Spleen (tissue), 11 donors: Measurements from ENCODE around the gene DSG3. TPM values are rescaled to one million over a fixed set of nuclear protein-coding genes. Genes with fewer than 3 reads are reported as not detected.

ENCODE experiments used
- DNase-seq: peaks from one replicate; pipeline ENCODE4 v3.0.0-alpha.2; 2020
- H3K27ac ChIP-seq, 8 donors: fragments of 200-600 bp; sonication (generic) in 7 of 8; 1 replicate in 4 of 8; 2 replicates in 4 of 8; pipeline versions ENCODE4 v1.5.0 to v1.8.0; 2016 to 2021; ENCODE audit warnings: inconsistent platforms in 4 of 8, mild to moderate bottlenecking in 4 of 8, moderate library complexity in 1 of 8
- H3K27me3 ChIP-seq, 7 donors: fragments of 200-600 bp; sonication (generic) in 6 of 7; replicated peaks in 1 of 7; 1 replicate in 4 of 7; 2 replicates in 3 of 7; pipeline versions ENCODE4 v1.5.0 to v1.8.0; 2016 to 2021; ENCODE audit warnings: inconsistent platforms in 3 of 7, mild to moderate bottlenecking in 1 of 7
- H3K36me3 ChIP-seq, 6 donors: fragments of 200-600 bp; sonication (generic) in 5 of 6; 1 replicate in 4 of 6; 2 replicates in 2 of 6; pipeline versions ENCODE4 v1.5.0 to v1.8.0; 2016 to 2021; ENCODE audit warnings: inconsistent platforms in 2 of 6
- H3K4me1 ChIP-seq, 6 donors: fragments of 200-600 bp; sonication (generic) in 5 of 6; 1 replicate in 3 of 6; 2 replicates in 3 of 6; pipeline versions ENCODE4 v1.5.0 to v1.8.0; 2016 to 2021; ENCODE audit warnings: inconsistent platforms in 3 of 6
- H3K4me3 ChIP-seq, 8 donors: fragments of 200-600 bp; sonication (generic) in 7 of 8; 1 replicate in 4 of 8; 2 replicates in 4 of 8; pipeline versions ENCODE4 v1.5.0 to v1.8.0; 2016 to 2021; ENCODE audit warnings: inconsistent platforms in 4 of 8, mild to moderate bottlenecking in 4 of 8, moderate library complexity in 2 of 8
- H3K9me3 ChIP-seq, 8 donors: fragments of 200-600 bp; sonication (generic) in 7 of 8; 1 replicate in 4 of 8; 2 replicates in 4 of 8; pipeline versions ENCODE4 v1.5.0 to v1.8.0; 2016 to 2021; ENCODE audit warnings: inconsistent platforms in 4 of 8
- CTCF ChIP-seq, 11 experiments: fragments of 200-600 bp in 7 of 11; fragments of 450-650 bp in 4 of 11; sonication (generic) in 4 of 11; IDR thresholded peaks in 8 of 11; conservative IDR thresholded peaks in 3 of 11; 1 replicate in 7 of 11; 2 replicates in 4 of 11; pipeline versions ENCODE4 v1.4.0 to v1.8.0; 2016 to 2021; ENCODE audit warnings: antibody characterized with exemption in 11 of 11, inconsistent platforms in 4 of 11, mild to moderate bottlenecking in 1 of 11
- POLR2A ChIP-seq, 3 donors: fragments of 450-650 bp; IDR thresholded peaks; one replicate each; pipeline ENCODE4 v1.5.1; 2017; ENCODE audit warnings: antibody characterized with exemption in 3 of 3, mild to moderate bottlenecking in 1 of 3
- POLR2AphosphoS5 ChIP-seq, 3 donors: sonication (generic); formaldehyde crosslinking; IDR thresholded peaks; one replicate each; pipeline ENCODE4 v1.5.1; 2017; ENCODE audit warnings: antibody characterized with exemption in 3 of 3
- WGBS, 5 donors: extraction: QIAGEN DNeasy Blood & Tissue Kit in 3 of 5; methylation state at CpG; one replicate each; pipeline versions ENCODE4 v1.1.5 to v1.1.7; 2013 to 2018; 5-methylcytosine and 5-hydroxymethylcytosine counted together
- intact Hi-C: fragments of 100-400 bp; cut with DNase I; formaldehyde crosslinking; loops from one replicate; pipeline ENCODE4 v1.15.0; 2023; ENCODE audit warnings: low total_unique reads
- polyA plus RNA-seq, 3 donors: library from polyadenylated mRNA; stranded (reverse); fragments of 200-250 nt; gene quantifications; one replicate each; pipeline ENCODE4 v1.2.1, GENCODE V29; 2013
- total RNA-seq, 7 donors: library from RNA; depleted of rRNA in 3 of 7; stranded (reverse); fragments of >200 nt in 3 of 7; fragmentation: NEBNext Ultra II Directional in 4 of 7; extraction: Animal tissue kit (Norgen Biotek cat#: 25700) in 4 of 7; gene quantifications; one replicate each; pipeline versions ENCODE4 v1.1.0 to v1.2.1, GENCODE V29; 2016 to 2021
- donor health status: healthy with polysubstance abuse.
- donor health status: DM: no; HTN: no; CAD: no; lungs with moderate emphysema.
- donor health status: DM: no; HTN: no; CAD: no.
- donor health status: Bipolar disorder and iron deficiency.
- donor health status: healthy.
- donor health status: DM: no; HTN: no; CAD: no.
- donor health status: DM: yes; HTN: yes; CAD: no.

The DSG3 gene
- total and polyA plus RNA-seq, 10 donors, result 0.02 to 0.04 (median 0.03) TPM; not detected in 7

- no peak overlapping the region for H3K4me3 ChIP-seq
- DNase-seq, result no peak
These were observed 1.6 kb upstream of the DSG3 start for GRCh38 chr18:31445908-31446307.

GRCh38 chr18:31446854-31447253 is 687 bp upstream of the DSG3 start:
- Histone ChIP-seq H3K4me1 (no peaks in the 10 kb centered on the region), H3K36me3 (no peaks in the 10 kb centered on the region), H3K4me3 (no peak overlapping the region), H3K27ac (no peak overlapping the region), H3K9me3 (no peaks in the 10 kb centered on the region), H3K27me3 (no peaks in the 10 kb centered on the region)
- TF ChIP-seq POLR2AphosphoS5 (IDR thresholded peaks at IDR 0.05) (no peak), POLR2A (IDR thresholded peaks at IDR 0.05) (no peak), CTCF (IDR thresholded peaks at IDR 0.05 in 8 of 11, conservative IDR thresholded peaks at IDR 0.05 in 3 of 11) (no peak)
- intact Hi-C loops, result no loop called here
- 83 to 93% (median 87%) methylated on average over 3 of the region's 3 CpGs for WGBS, 5 donors
- no peak for DNase-seq

More at GRCh38 chr18:31445908-31446307, 1.6 kb upstream of the DSG3 start:
- Histone ChIP-seq H3K4me1 (no peaks in the 10 kb centered on the region), H3K36me3 (no peaks in the 10 kb centered on the region), H3K9me3 (no peaks in the 10 kb centered on the region), H3K27ac (no peak overlapping the region), H3K27me3 (no peaks in the 10 kb centered on the region)
- intact Hi-C loops, result no loop called here
- no peak for TF ChIP-seq CTCF (IDR thresholded peaks at IDR 0.05 in 8 of 11, conservative IDR thresholded peaks at IDR 0.05 in 3 of 11)
- TF ChIP-seq POLR2AphosphoS5 (IDR thresholded peaks at IDR 0.05), result no peak
- TF ChIP-seq POLR2A (IDR thresholded peaks at IDR 0.05), result no peak

- Histone ChIP-seq H3K36me3 (no peaks in the 10 kb centered on the region), H3K4me1 (no peaks in the 10 kb centered on the region), H3K9me3 (no peaks in the 10 kb centered on the region), H3K27me3 (no peaks in the 10 kb centered on the region), H3K4me3 (no peak overlapping the region), H3K27ac (no peak overlapping the region)
- no peak for DNase-seq
- TF ChIP-seq POLR2AphosphoS5 (IDR thresholded peaks at IDR 0.05) (no peak), POLR2A (IDR thresholded peaks at IDR 0.05) (no peak), CTCF (IDR thresholded peaks at IDR 0.05 in 8 of 11, conservative IDR thresholded peaks at IDR 0.05 in 3 of 11) (no peak)
- intact Hi-C loops, result no loop called here
These were observed 2.9 kb downstream of the DSG3 start for GRCh38 chr18:31450409-31450808.

- Histone ChIP-seq H3K9me3 (no peaks in the 10 kb centered on the region), H3K27ac (no peak overlapping the region), H3K27me3 (no peaks in the 10 kb centered on the region), H3K36me3 (no peaks in the 10 kb centered on the region), H3K4me3 (no peak overlapping the region), H3K4me1 (no peaks in the 10 kb centered on the region)
- 90 to 100% (median 93%) methylated on average over 1 of the region's 1 CpG for WGBS, 5 donors
- DNase-seq, result no peak
- intact Hi-C loops, result no loop called here
- no peak for TF ChIP-seq POLR2A (IDR thresholded peaks at IDR 0.05)
- no peak for TF ChIP-seq CTCF (IDR thresholded peaks at IDR 0.05 in 8 of 11, conservative IDR thresholded peaks at IDR 0.05 in 3 of 11)
- TF ChIP-seq POLR2AphosphoS5 (IDR thresholded peaks at IDR 0.05), result no peak
These were observed 4.1 kb downstream of the DSG3 start for GRCh38 chr18:31451625-31452024.
